Skin epidermis (tissue), 12 donors: ENCODE data around the gene CHCHD3.
"Not testable (repeated sequence)": the region's sequence is repeated elsewhere in the genome, so short reads cannot be mapped to it uniquely, and the experiment has no call there.

Experiments
- H3K27ac ChIP-seq, 21 experiments: fragments of 200-600 bp; sonication (generic) in 11 of 21; one replicate each; pipeline ENCODE4 v1.5.0; 2020; ENCODE audit warnings: mild to moderate bottlenecking in 3 of 21, inconsistent platforms in 2 of 21, moderate library complexity in 2 of 21
- H3K4me3 ChIP-seq, 7 experiments: fragments of 200-600 bp; sonication (generic) in 2 of 7; one replicate each; pipeline ENCODE4 v1.5.0; 2020; ENCODE audit warnings: inconsistent platforms in 2 of 7, mild to moderate bottlenecking in 2 of 7, moderate library complexity in 1 of 7

The CHCHD3 gene

DNA sequence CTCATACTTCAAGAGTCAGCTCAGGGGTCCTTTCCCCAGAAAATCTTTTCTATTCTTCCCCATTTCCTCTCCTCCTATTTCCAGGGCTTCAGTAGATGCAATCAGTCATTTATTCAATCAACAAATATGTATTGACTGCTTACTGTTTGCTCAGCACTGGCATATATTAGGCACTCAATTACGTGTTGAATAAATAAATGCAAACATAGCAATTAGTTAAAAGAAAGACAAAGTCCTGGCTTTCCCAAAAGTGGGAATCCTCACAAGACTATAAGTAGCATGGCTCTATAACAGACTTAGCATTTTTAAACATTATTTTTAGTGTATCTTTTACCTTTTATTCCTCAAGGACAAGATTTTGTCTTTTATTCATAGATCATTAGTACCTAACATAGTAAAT is 111.6 kb downstream of the CHCHD3 start:
- Histone ChIP-seq H3K4me3 (no peak overlapping the region), H3K27ac (no peak overlapping the region)

DNA sequence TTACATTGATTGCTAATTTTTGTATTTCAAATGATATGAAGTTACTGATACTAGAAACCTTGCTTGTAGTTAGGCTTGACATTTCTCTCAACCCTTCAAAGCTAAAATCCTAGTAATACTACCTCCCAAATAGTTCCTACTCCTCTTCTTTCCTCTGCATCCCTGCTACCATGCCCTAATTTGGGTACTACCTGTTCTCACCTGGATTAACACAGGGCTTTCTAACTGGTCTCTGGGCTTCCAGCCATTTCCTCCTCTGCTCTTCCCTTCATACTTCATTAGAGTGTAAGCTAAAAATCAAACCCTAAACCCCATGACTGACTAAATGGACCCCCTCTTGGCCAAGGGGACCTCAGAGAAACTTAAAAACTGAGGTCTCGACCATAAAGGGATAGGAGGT is 112.4 kb downstream of the CHCHD3 start:
- no peak overlapping the region for H3K27ac ChIP-seq
- no peak overlapping the region for H3K4me3 ChIP-seq

DNA sequence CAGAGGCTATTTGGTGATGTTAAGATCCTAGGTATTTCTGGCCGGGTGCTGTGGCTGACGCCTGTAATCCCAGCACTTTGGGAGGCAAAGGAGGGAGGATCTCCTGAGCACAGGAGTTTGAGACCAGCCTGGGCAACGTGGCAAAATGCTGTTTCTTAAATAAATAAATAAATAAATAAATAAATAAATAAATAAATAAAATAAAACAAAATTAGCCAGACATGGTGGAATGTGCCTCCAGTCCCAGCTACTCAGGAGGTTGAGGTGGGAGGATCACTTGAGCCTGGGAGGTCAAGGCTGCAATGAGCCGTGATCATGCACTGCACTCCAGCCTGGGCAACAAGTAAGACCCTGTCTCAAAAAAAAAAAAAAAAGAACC is 114.4 kb downstream of the CHCHD3 start:
- H3K4me3 ChIP-seq, H3K27ac ChIP-seq: not testable (repeated sequence)

DNA sequence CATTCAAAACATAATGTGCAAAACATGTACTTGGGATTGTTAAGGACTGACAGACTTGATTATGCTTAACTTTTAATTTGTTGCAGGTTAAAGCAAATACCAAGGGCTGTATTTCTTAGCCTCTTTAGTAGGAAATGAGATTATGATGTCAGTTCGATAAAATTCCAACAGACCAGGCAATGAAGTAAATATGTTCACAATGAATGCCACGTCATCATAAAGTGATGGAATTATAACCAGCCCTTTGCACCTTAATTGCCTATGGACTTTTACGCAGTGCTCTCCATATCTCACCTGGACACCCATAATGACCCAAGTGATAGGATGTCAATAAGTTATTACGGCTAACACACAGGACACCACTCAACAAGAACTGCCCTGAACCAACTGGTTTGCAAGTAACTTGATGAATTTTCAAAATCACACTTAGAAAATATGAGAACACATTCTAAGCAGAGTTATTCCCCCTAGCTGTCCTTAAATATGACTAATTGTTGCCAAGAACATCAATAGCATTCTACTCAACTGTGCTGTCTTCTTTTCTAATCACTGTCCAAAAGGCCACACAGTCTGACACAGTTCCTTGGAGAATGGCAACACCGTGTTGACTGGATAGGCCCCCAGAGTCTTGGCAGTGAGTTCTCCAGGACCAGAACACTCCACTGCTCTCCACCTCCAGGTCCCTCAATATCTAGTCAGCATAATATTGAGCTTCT is 115.0 kb downstream of the CHCHD3 start:
- Histone ChIP-seq H3K4me3 (no peak overlapping the region), H3K27ac (no peak overlapping the region)

DNA sequence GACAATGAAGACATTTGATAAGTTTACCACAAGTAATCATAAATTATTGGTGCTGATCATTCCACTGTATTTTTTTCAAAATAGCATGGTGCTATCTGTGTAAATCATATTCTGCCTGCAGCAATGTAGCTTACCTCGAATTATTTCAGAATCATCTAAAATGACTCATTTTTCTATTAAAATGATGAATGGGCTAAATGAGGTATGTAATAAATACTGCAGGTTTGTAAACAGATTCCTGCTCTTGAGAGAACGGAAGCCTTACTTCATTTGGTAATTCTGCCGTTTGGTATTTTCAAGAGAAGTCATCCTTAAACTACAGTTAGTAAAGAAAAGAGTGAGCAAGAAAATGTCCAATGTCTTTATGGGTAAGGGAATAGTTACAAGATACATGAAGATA is 115.9 kb downstream of the CHCHD3 start:
- no peak overlapping the region for H3K4me3 ChIP-seq
- H3K27ac ChIP-seq = no peak overlapping the region

DNA sequence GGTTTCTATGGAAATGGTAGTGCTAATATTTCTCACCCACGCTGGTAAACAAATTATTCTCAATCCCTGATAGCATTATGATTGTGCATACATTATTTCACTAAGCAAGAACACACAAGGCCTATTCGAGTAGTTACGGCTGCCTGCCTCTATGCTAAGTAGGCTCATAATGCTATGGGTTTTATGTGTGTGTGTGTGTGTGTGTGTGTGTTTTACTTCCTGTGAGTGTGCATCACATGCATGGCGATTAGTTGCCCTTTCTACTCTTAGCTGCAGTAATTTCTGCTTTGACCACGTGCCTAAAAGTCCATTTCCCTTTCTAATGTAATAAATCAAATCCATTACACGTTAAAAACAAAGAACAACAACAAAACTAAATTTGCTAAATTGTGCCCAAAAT is 117.0 kb downstream of the CHCHD3 start:
- H3K4me3 ChIP-seq = no peak overlapping the region
- no peak overlapping the region for H3K27ac ChIP-seq

DNA sequence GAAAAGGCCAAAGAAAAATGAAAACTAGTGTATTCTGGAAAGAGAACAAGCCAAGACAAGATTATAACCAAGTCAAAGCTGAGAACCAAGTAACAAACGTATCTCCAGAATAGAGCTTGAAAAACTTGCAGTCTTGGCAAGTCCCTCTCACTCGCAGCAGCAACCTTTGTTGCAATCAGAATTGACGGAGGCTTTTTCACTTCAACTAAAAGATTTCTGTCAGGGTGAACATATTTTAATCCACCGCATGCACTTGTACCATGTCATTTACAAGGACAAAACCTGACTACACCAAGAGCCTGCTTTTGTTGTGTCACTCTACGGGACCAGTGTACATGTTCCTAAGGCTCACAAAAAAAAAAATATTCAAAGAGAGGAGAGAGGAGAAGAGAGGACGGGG is 122.0 kb downstream of the CHCHD3 start:
- no peak overlapping the region for H3K4me3 ChIP-seq
- no peak overlapping the region for H3K27ac ChIP-seq

DNA sequence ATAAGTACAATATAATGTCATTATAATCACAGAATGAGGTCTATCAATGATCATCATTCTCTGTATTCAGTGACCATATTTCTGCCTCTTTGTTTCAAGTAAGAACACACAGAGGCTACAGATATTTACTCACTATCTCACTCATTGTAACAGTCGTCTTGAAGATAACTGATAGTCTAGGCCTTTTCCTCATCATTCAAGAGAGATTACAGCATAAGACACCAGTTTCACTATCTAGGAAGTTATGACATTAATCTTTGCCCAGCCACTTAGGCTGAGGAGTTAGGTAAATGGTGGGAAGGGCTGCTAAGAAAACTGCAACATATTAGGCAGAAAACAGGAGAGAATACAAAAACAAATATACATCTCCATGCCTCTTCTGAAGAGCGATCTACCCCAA is 125.3 kb downstream of the CHCHD3 start:
- H3K4me3 ChIP-seq = no peak overlapping the region
- H3K27ac ChIP-seq = no peak overlapping the region

DNA sequence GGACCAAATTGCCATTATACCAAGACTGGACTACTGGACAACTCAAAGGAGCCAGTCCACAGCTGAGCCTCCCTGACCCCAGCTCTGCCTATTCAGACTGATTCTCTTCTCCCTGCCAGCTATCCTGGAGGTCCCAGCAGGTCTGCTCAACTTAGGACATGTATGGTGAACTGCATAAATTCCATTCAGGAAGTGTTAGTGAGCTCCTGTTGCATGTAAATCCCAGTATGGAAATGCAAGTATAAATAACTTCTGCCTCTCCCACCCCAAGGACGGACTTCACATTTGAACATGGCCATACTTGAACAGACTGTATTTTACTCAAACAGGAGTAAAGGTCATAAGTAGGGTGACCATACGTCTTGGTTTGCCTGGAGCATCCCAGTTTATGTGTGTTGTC is 128.4 kb downstream of the CHCHD3 start:
- no peak overlapping the region for H3K27ac ChIP-seq
- H3K4me3 ChIP-seq = no peak overlapping the region

DNA sequence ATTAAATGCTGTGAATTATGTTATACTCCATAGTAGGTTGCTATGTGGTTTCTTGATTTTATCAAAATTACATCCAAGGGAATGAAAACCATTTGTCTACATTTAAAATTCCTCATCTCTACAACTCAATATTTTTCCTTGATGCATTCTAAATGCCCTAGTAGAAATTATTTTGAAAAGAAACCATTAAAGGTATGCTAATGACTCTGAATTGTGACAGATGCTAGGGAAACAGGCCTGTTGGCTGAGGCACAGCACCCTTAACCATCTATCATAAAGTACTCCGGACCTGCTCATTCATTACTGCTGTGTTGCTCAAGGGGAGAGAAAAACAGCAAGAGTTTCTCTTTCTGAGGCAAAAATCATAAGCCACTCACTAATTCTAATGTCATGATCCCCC is 131.2 kb downstream of the CHCHD3 start:
- no peak overlapping the region for H3K27ac ChIP-seq
- H3K4me3 ChIP-seq = no peak overlapping the region

DNA sequence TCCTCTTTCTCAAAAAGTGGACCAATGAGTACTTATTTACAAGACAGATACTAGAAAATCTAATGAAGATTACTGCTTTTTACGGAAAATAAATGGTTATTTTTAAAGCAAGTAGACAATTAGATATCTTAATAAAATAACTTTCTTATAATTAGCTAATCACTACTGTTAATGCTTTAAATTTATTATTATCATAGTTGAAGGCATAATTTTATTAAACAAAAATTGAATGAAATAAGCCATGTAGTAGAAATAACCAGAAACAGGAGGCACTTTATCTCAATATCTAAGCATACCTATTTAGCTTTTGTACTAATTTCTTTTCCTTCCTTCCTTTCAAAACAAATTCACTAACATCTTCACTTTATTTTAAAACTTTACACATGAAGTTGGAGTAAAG is 134.9 kb downstream of the CHCHD3 start:
- H3K4me3 ChIP-seq = no peak overlapping the region

DNA sequence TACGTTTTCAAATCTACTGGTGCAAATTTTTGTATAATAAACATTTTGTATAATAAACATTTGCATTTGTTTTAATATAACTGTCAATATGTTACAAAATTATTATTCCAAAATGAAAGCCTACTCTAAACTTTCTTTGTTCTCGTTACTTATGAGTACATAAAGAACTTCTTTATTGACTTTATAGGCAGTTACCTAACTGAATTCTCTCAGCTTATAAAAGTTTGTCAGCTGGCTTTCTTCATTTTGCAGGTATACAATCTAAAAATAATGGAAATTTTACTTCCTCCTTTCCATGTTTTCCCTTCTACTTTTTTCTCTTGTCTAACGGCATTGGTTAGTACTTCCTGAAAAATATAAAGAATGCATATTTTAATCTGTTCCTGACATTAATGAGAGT is 137.1 kb downstream of the CHCHD3 start:
- H3K27ac ChIP-seq = no peak overlapping the region
- H3K4me3 ChIP-seq = no peak overlapping the region

More for the DNA sequence above, 134.9 kb downstream of the CHCHD3 start:
- no peak overlapping the region for H3K27ac ChIP-seq

DNA sequence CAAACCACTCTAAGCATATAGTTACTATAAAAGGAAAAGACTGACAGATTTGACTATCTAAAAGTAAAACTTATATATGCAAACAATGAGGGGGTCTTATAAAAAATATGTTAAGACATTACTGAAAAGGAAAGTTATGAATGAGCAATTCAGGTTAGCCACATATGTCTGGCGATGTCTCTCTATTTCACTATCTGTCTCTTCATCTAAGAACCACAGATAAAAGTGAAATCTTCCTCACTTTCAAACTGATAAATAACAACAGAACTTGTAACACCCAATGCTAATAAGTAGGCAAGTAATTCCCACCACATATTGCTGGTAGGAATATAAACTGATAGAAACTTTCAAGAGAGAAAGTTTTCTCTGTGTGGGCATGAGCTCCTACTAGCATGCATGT is 138.2 kb downstream of the CHCHD3 start:
- H3K27ac ChIP-seq = no peak overlapping the region
- no peak overlapping the region for H3K4me3 ChIP-seq

DNA sequence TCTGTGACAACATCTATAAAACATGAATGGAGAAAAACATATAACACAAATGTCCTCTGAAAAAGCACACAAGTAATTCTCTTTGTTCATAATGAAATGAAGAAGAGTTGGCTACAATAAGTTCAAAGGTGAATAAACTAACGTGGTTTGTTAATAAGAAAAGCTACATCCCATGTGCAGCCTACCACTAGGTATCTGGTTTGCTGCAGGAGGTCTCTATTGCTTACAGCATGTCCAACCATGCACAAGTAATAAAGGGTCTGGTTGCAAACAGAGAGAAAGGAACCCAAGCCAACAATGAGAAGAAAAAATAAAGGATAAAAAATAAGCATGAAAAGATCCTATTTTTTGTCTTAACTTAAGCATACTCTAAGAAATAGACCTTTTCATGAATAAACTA is 139.2 kb downstream of the CHCHD3 start:
- H3K4me3 ChIP-seq = no peak overlapping the region
- no peak overlapping the region for H3K27ac ChIP-seq

DNA sequence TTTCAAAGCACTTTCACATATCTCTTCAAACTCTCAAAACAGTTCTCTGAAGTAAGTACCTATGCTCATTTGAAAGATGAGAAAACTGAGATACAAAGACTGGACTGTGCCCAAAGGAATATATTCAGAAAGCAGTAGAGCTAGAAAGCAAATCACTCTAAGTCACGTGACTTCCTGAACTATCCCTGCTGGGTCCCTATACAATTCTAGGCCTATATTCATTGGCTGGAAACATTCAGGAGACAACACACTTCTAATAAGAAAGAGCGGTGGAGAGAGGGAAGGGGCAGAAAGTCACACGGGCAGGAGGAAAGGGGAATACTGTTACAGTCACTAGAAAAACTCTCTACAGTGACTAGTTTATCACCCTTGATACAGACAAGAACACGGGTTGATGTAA is 140.0 kb downstream of the CHCHD3 start:
- no peak overlapping the region for H3K4me3 ChIP-seq
- H3K27ac ChIP-seq = no peak overlapping the region

DNA sequence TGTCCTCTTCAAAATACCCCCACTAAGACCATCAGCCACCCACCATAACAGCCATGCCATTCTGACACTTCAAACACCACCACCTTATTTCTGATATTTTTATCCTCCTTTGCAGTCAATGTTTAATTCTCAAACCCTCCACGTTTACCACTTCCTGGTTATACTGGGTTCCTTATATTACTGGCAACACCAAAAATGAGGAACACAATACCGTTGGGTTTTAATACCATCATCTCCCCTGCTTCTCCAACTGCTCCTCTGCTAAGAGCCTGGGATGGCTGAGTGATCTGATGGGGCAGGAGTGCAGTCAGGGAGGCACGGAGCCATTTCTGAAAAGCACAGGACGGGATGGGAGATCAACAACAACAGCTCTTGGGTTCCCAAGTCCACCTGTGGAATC is 140.5 kb downstream of the CHCHD3 start:
- Histone ChIP-seq H3K4me3 (no peak overlapping the region), H3K27ac (no peak overlapping the region)

DNA sequence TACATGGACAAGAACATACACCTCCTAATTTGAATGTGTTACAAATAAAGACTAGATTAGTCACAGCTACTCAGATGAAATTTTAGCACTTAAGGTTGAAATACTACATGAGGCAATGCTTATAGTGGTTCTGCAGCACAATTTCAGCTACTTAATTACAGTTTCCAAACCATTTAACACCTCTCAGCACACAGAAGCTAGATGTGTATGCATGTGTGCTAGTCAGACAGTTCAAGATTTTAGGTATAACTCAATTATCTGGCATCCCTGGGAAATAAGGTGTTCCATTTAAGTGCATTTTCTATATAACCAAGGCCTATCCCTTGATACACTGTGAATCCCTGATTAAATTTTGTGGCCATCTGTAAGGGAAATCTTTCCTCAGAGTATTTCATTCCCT is 141.8 kb downstream of the CHCHD3 start:
- no peak overlapping the region for H3K4me3 ChIP-seq

DNA sequence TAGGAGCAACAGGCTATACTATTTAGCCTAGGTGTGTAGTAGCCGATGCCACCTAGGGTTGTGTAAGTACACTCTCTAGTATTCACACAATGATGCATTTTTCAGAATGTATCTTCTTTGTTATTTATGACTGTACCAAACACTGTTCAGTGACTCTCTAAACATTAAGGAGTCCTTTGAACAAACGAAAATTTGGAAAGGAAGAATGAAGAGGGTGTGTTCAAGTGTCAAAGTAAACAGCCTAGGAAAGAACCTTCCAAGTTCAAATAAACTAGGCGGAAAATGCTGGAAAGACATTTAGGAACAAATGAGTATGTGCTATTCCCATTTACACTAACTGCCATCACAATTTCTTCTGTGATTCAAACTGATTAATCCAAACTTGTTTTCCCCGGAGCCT is 142.4 kb downstream of the CHCHD3 start:
- Histone ChIP-seq H3K27ac (no peak overlapping the region), H3K4me3 (no peak overlapping the region)

More for the DNA sequence above, 141.8 kb downstream of the CHCHD3 start:
- no peak overlapping the region for H3K27ac ChIP-seq

DNA sequence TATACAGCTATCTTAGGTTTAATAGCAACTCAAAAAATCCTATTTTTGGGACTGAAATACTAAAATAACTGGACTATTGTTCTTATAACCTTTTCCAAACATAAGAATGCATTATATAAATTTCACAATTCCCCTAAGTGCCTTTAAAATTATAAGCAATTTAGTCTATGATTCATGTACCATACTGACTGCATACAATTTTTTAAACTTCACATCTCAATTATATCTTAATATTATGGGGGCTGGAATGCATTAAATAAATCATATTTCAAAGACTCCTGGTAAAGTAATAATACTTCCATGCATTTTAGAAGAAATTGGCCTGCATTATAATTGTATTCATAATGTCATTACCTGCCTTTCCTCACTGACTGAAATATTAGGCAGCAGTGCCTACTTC is 144.6 kb downstream of the CHCHD3 start:
- no peak overlapping the region for H3K27ac ChIP-seq
- no peak overlapping the region for H3K4me3 ChIP-seq

DNA sequence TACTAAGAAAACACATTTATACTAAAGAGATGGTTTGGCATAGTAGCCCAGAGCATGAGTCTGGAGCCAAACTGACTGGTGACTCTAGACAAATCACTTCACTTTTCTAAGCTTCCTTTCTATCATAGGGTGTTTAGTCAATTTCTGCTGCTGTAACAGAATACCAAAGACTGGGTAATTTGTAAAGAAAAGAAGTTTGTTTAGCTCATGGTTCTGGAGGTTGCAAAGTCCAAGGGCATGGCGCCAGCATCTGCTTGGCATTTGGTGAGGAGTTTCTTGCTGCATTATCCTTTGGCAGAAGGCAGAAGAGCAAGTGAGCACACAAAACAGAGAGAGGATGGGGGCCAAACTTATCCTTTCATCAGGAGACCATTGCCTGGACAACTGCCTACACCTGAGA is 146.3 kb downstream of the CHCHD3 start:
- Histone ChIP-seq H3K4me3 (no peak overlapping the region), H3K27ac (no peak overlapping the region)

DNA sequence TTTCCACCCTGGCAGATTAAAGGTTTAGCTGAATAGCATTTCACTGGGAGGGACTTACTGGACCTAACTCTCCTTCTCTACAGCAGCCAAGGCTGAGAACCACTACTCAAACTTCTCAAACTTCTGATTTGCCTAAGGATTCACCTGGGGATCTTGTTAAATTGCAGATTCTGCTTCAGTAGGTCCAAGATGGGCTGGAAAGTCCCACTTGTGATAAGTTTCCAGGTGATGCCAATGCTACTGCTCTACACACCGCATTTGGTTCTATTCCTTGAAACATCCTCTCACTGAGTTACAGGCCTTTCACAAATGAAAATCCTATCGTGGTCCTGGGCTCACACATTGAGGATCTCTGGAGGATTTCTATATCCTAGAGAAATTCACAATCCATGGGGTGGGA is 147.9 kb downstream of the CHCHD3 start:
- Histone ChIP-seq H3K27ac (no peak overlapping the region), H3K4me3 (no peak overlapping the region)

DNA sequence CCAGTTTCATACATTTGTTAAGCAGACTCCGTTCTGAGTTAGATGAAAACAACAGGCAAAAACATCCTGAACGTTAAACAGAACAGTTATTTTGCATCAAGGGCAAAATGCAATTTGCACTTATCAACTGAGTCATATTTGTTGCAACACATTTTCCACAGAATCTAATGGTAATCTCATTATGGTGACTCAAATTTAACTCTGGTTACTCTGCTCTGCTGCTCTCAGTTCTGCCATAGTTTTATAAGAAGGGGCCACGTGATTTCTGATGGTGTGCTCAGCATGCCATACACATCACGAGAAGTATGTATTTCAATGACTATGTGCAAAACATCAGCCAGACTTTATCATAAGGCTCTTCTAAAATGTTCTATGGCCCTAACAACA is 148.8 kb downstream of the CHCHD3 start:
- Histone ChIP-seq H3K4me3 (no peak overlapping the region), H3K27ac (no peak overlapping the region)
